Measurements from ENCODE around the gene ZSCAN21.

Gene ZSCAN21

GRCh38 chr7:100101016-100101862, 51.7 kb downstream of the ZSCAN21 start, which contains the start of the genes AP4M1 and MCM7:
Gene AP4M1, plus strand, starts transcription at chr7:100101643. Its CDS starts 72 bp downstream, at chr7:100101715.
Gene MCM7, minus strand, starts transcription at chr7:100101397. Its CDS starts 103 bp downstream, at chr7:100101294.
- peak; percentile 99 for DNase-seq

- DNase-seq: no peak
Observed at GRCh38 chr7:100102950-100103840, 53.6 kb downstream of the ZSCAN21 start.

- no peak for DNase-seq
Observed at GRCh38 chr7:100105534-100105933, 56.0 kb downstream of the ZSCAN21 start.

GRCh38 chr7:100106633-100107032, 57.1 kb downstream of the ZSCAN21 start:
- DNase-seq: no peak

DNA sequence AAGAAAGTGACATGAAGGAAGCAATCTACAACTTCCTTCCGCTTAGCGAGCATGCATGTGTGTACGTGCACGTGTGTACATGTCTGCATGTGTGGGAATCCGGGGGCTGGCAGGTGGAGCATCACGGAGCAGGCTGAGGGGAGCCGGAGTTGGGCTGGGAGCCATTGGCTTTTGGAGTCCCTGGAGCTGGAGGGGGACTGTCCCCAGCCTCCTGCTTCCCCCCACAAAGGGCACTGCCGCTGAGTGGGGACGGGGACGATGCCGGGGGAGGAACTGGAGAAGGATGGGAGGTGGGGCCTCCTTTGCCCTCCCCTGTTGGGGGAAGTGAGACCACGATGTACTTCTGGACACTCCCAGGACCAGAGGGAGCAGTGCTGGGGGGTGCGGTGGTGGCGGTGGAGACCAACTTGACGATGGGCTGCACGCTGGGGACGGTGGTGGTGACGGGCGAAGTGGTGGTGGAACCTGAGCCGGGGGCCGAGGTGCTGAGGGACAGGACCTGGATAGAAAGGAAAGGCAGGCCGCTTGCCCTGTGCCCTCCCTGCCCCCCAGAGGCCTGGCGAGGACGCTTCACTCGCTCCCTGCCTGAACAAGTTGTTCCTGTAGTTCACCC, 57.7 kb downstream of the ZSCAN21 start:
- DNase-seq: no peak

DNA sequence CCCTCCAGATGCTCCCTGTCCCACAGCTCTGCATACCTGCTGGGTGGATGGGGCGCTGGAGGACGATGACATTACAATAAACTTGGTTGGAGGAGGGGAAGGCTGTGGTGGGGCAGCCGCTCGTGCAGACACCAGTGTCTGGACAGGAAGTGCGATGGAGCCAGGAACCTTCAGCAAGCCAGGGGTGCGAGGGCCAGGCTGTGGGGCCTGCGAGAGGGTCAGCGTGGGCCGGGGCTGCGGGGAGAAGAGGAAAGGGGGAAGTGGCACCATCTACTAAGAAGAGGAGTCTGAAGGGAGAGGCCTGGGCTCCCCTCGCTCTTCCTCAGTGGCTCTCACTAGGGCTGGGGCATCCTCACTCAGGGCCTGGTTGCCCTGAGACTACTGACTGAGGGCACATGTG, 58.3 kb downstream of the ZSCAN21 start:
- DNase-seq: no peak

DNA sequence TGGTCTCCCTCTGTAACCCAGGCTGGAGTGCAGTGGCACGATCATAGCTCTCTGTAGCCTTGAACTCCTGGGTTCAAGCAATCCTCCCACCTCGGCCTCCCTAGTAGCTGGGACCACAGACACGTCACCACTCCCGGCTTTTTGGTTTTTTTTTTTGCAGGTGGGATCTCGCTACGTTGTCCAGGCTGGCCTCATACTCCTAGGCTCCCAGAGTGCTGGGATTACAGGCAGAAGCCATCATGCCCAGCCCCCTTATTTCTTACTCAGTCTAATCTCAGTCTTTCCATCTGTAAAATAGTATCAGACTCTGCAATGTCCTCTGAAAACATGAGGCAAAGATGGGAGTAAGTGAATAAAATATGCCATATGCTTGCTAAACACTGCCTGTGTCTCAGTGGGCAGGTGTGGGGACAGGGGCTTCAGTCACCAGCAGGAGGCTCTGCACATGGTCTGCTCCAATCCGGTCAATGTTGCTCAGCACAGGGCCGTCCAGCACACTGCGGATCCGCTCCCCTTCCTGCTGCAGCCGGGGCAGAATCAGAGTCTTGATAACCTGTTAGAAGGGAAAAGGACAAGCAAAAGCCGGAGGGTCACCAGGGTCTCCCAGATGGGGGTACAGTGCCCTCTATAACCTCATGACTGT, 60.1 kb downstream of the ZSCAN21 start:
- DNase-seq: no peak

DNA sequence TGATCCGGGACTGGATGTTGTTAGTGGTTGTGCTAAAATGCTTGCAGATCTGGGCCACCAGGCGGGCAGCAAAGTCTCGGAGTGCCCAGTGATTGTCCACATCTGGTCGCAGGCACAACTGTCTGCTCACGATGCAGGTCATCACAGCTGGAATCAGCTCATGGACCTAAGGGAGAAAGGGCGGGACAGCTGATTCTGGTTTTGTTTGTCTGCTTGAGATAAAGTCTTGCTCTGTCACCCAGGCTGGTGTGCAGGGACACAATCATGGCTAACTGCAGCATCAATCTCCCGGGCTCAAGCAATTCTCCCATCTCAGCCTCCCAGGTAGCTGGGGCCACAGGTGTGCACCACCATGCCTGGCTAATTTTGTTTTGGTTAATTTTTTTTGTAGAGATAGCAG, 61.6 kb downstream of the ZSCAN21 start:
- DNase-seq: no peak

GRCh38 chr7:100111914-100112313, 62.3 kb downstream of the ZSCAN21 start:
- DNase-seq: no peak
